Natural killer cell (primary cell): ENCODE data around the gene UNC13C. TPM values are rescaled to one million over a fixed set of nuclear protein-coding genes. Genes with fewer than 3 reads are reported as not detected.

Experiments
- ATAC-seq, 3 donors: fragments of 150-1000 bp in 2 of 3; fragments of 200-7000 bp in 1 of 3; cut with Tn5 transposase; 1 replicate in 1 of 3; 2 replicates in 2 of 3; pipeline ENCODE4 v1.10.0; 2021; ENCODE audit warnings: mild to moderate bottlenecking in 2 of 3, moderate library complexity in 2 of 3
- DNase-seq, 2 donors: peaks; one replicate each; pipeline versions ENCODE4 v3.0.0 to v3.0.0-alpha.2; 2013 to 2021; ENCODE audit warnings: mixed read lengths in 1 of 2
- H3K27ac ChIP-seq: one replicate; pipeline ENCODE4 v1.5.1; 2013; ENCODE audit warnings: mild to moderate bottlenecking, low read length
- H3K27me3 ChIP-seq: one replicate; pipeline ENCODE4 v1.6.1; 2013; ENCODE audit warnings: low read length; ENCODE audit not compliant: control insufficient read depth, insufficient read depth
- H3K36me3 ChIP-seq: one replicate; pipeline ENCODE4 v1.6.1; 2013; ENCODE audit warnings: low read length; ENCODE audit not compliant: control insufficient read depth, insufficient read depth
- H3K4me1 ChIP-seq: one replicate; pipeline ENCODE4 v1.6.1; 2013; ENCODE audit warnings: low read length; ENCODE audit not compliant: control insufficient read depth, insufficient read depth
- H3K4me3 ChIP-seq: one replicate; pipeline ENCODE4 v1.5.1; 2013; ENCODE audit warnings: low read length
- H3K9me3 ChIP-seq: one replicate; pipeline ENCODE4 v1.6.1; 2013; ENCODE audit warnings: low read length; ENCODE audit not compliant: control insufficient read depth, insufficient read depth
- H3K27ac Mint-ChIP-seq, 2 donors: one replicate each; pipeline ENCODE4 v1.8.0; 2022; ENCODE audit warnings: mild to moderate bottlenecking in 2 of 2, mixed read lengths in 2 of 2, moderate library complexity in 1 of 2
- H3K27me3 Mint-ChIP-seq, 2 donors: one replicate each; pipeline ENCODE4 v1.8.0; 2022; ENCODE audit warnings: low read depth in 2 of 2, mixed read lengths in 2 of 2
- H3K36me3 Mint-ChIP-seq: one replicate; pipeline ENCODE4 v1.8.0; 2022; ENCODE audit warnings: mixed read lengths
- H3K4me1 Mint-ChIP-seq, 2 donors: one replicate each; pipeline ENCODE4 v1.8.0; 2022; ENCODE audit warnings: mixed read lengths in 2 of 2
- H3K4me3 Mint-ChIP-seq: one replicate; pipeline ENCODE4 v1.8.0; 2022; ENCODE audit warnings: mild to moderate bottlenecking, moderate library complexity, mixed read lengths
- H3K9me3 Mint-ChIP-seq, 2 donors: one replicate each; pipeline ENCODE4 v1.8.0; 2022; ENCODE audit warnings: mixed read lengths in 2 of 2
- WGBS: methylation state at CpG from one replicate; pipeline ENCODE4 v1.1.7; 2013; ENCODE audit warnings: missing lambda C conversion rate; ENCODE audit not compliant: insufficient coverage; 5-methylcytosine and 5-hydroxymethylcytosine counted together
- intact Hi-C: fragments of 100-400 bp; cut with micrococcal nuclease; formaldehyde crosslinking; loops from one replicate; pipeline ENCODE4 v1.14.2; 2022
- total RNA-seq, 4 donors: library from RNA; stranded (reverse); fragments of 120-200 nt in 1 of 4; gene quantifications; one replicate each; pipeline versions ENCODE4 v1.2.3 to v1.2.4, GENCODE V29; 2013 to 2022
- TF ChIP-seq, protein P1 (sequence below): fragments of 200-600 bp; IDR thresholded peaks from one replicate; pipeline ENCODE4 v1.8.0; 2022; ENCODE audit warnings: antibody characterized with exemption

The UNC13C gene
- total RNA-seq, 3 donors from 2014 or later (not counting 1 experiment from before 2014, with no cell fraction given), result not detected

- Mint-ChIP-seq H3K36me3 (no peaks in the 10 kb centered on the region), H3K27me3 (no peaks in the 10 kb centered on the region), H3K4me3 (no peak overlapping the region), H3K4me1 (no peaks in the 10 kb centered on the region), H3K27ac (no peak overlapping the region), H3K9me3 (peaks cover 0 to 2% of the 10 kb centered on the region in 2 donors)
- no peaks in the 10 kb centered on the region for H3K9me3 ChIP-seq
- DNase-seq (no peak), ATAC-seq (no peak)
- TF ChIP-seq, protein P1, sequence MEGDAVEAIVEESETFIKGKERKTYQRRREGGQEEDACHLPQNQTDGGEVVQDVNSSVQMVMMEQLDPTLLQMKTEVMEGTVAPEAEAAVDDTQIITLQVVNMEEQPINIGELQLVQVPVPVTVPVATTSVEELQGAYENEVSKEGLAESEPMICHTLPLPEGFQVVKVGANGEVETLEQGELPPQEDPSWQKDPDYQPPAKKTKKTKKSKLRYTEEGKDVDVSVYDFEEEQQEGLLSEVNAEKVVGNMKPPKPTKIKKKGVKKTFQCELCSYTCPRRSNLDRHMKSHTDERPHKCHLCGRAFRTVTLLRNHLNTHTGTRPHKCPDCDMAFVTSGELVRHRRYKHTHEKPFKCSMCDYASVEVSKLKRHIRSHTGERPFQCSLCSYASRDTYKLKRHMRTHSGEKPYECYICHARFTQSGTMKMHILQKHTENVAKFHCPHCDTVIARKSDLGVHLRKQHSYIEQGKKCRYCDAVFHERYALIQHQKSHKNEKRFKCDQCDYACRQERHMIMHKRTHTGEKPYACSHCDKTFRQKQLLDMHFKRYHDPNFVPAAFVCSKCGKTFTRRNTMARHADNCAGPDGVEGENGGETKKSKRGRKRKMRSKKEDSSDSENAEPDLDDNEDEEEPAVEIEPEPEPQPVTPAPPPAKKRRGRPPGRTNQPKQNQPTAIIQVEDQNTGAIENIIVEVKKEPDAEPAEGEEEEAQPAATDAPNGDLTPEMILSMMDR, result no peak
- H3K27me3 ChIP-seq, result no peaks in the 10 kb centered on the region
- H3K4me1 ChIP-seq, result no peaks in the 10 kb centered on the region
- no peak overlapping the region for H3K4me3 ChIP-seq
- H3K27ac ChIP-seq, result no peak overlapping the region
- H3K36me3 ChIP-seq, result no peaks in the 10 kb centered on the region
- intact Hi-C loops, result no loop called here
- 86% methylated on average over 3 of the region's 3 CpGs for WGBS
These were observed 153.2 kb downstream of the UNC13C start for GRCh38 chr15:54131410-54131809.

- 75% methylated on average over 1 of the region's 1 CpG for WGBS
- Mint-ChIP-seq H3K36me3 (no peaks in the 10 kb centered on the region), H3K9me3 (peaks cover 3% of the 10 kb centered on the region in 2 donors), H3K27ac (no peak overlapping the region), H3K4me3 (no peak overlapping the region), H3K27me3 (no peaks in the 10 kb centered on the region), H3K4me1 (peaks cover 0 to 5% of the 10 kb centered on the region in 2 donors)
- DNase-seq, result no peak
- Histone ChIP-seq H3K27me3 (no peaks in the 10 kb centered on the region), H3K9me3 (no peaks in the 10 kb centered on the region), H3K36me3 (no peaks in the 10 kb centered on the region), H3K27ac (no peak overlapping the region), H3K4me1 (peaks cover 3% of the 10 kb centered on the region), H3K4me3 (no peak overlapping the region)
- intact Hi-C loops, result no loop called here
- TF ChIP-seq, protein P1, result no peak
- ATAC-seq, result no peak
These were observed 170.9 kb downstream of the UNC13C start for GRCh38 chr15:54149115-54149531.

DNA sequence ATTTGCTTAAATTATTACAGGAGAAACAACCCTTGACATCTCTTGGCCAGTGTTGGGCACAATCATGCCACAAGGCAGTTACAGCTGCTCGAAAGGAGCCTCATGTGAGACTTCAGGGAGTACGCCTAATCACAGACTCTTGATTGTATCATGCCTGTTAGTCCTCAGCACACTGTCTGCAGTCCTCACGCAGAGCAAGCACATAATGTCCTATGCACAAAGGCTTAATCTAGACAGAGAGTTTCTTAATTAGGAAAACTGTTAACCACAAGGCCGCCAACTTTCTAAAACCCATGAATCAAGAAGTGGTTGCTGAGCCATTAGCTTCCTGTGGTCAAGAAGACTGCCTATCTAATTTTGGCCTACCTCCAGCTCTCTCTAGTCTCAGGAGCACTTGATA, 172.0 kb downstream of the UNC13C start:
- Mint-ChIP-seq H3K4me1 (peaks cover 0 to 5% of the 10 kb centered on the region in 2 donors), H3K27me3 (no peaks in the 10 kb centered on the region), H3K9me3 (peaks cover 3% of the 10 kb centered on the region in 2 donors), H3K27ac (no peak overlapping the region), H3K4me3 (no peak overlapping the region), H3K36me3 (no peaks in the 10 kb centered on the region)
- Histone ChIP-seq H3K9me3 (no peaks in the 10 kb centered on the region), H3K4me3 (no peak overlapping the region), H3K4me1 (peaks cover 3% of the 10 kb centered on the region), H3K27me3 (no peaks in the 10 kb centered on the region), H3K27ac (no peak overlapping the region), H3K36me3 (no peaks in the 10 kb centered on the region)
- DNase-seq, result no peak
- TF ChIP-seq, protein P1, result no peak
- intact Hi-C loops, result no loop called here
- peak in 1 of 3 donors; percentile 32 for ATAC-seq
- WGBS, result 8% methylated on average over 4 of the region's 4 CpGs

- no peak overlapping the region for H3K27ac Mint-ChIP-seq
- H3K9me3 ChIP-seq, result peaks cover 3% of the 10 kb centered on the region
- H3K36me3 Mint-ChIP-seq, result no peaks in the 10 kb centered on the region
- H3K4me1 Mint-ChIP-seq, result no peaks in the 10 kb centered on the region
- no peak overlapping the region for H3K4me3 ChIP-seq
- no peaks in the 10 kb centered on the region for H3K4me1 ChIP-seq
- peaks cover 2 to 7% of the 10 kb centered on the region in 2 donors for H3K9me3 Mint-ChIP-seq
- 87% methylated on average over 3 of the region's 4 CpGs for WGBS
- TF ChIP-seq, protein P1, result no peak
- peaks cover 0 to 2% of the 10 kb centered on the region in 2 donors for H3K27me3 Mint-ChIP-seq
- no peaks in the 10 kb centered on the region for H3K36me3 ChIP-seq
- no peak for ATAC-seq
- no peak for DNase-seq
- H3K27me3 ChIP-seq, result no peaks in the 10 kb centered on the region
- H3K27ac ChIP-seq, result no peak overlapping the region
- H3K4me3 Mint-ChIP-seq, result no peak overlapping the region
- intact Hi-C loops, result no loop called here
These were observed 180.8 kb downstream of the UNC13C start for GRCh38 chr15:54159012-54159411.
